PFSK-1 (cell line): Measurements from ENCODE around the gene SYCP3.

Experiments used
- FOXP2 ChIP-seq: optimal IDR thresholded peaks from 2 replicates; pipeline ENCODE3; 2011; ENCODE audit warnings: borderline replicate concordance, control low read depth, inconsistent platforms; ENCODE audit not compliant: insufficient read depth; ENCODE audit errors: extremely low read length, extremely low read depth
- POLR2AphosphoS5 ChIP-seq: IDR thresholded peaks from 2 replicates; pipeline ENCODE4 v1.6.1; 2012; ENCODE audit warnings: low read depth, mild to moderate bottlenecking, control low read depth, low read length, moderate library complexity
- REST ChIP-seq, 2 experiments: IDR thresholded peaks; 2 replicates each; pipeline versions ENCODE4 v1.6.1 to v1.8.0; 2011 to 2012; ENCODE audit warnings: low read depth in 2 of 2, low read length in 2 of 2, control low read depth in 1 of 2, inconsistent platforms in 1 of 2, mild to moderate bottlenecking in 1 of 2, moderate library complexity in 1 of 2; ENCODE audit not compliant: insufficient read depth in 1 of 2
- SIN3A ChIP-seq: IDR thresholded peaks from 2 replicates; pipeline ENCODE4 v1.6.1; 2012; ENCODE audit warnings: mild to moderate bottlenecking, low read length, moderate library complexity, borderline replicate concordance; ENCODE audit not compliant: insufficient read depth
- TAF1 ChIP-seq: IDR thresholded peaks from 2 replicates; pipeline ENCODE4 v1.6.1; 2012; ENCODE audit warnings: low read length, control low read depth, borderline replicate concordance; ENCODE audit not compliant: insufficient read depth

Gene SYCP3

GRCh38 chr12:101694986-101695385 lies 44.3 kb downstream of the SYCP3 start:
- TF ChIP-seq FOXP2 (no peak), TAF1 (no peak), POLR2AphosphoS5 (no peak), SIN3A (no peak), REST (IDR thresholded peaks at IDR 0.05; ENCODE audit: insufficient read depth in 1 of 2, low read depth in 2 of 2, low read length in 2 of 2) (no peak)

- no peak for TF ChIP-seq FOXP2
- no peak for TF ChIP-seq TAF1
- TF ChIP-seq SIN3A: no peak
- no peak for TF ChIP-seq REST (IDR thresholded peaks at IDR 0.05; ENCODE audit: insufficient read depth in 1 of 2, low read depth in 2 of 2, low read length in 2 of 2)
- no peak for TF ChIP-seq POLR2AphosphoS5
Measured at GRCh38 chr12:101694297-101694848, 44.9 kb downstream of the SYCP3 start.

GRCh38 chr12:101691503-101692096 lies 47.7 kb downstream of the SYCP3 start:
- TF ChIP-seq REST (IDR thresholded peaks at IDR 0.05; ENCODE audit: insufficient read depth in 1 of 2, low read depth in 2 of 2, low read length in 2 of 2): no peak
- no peak for TF ChIP-seq TAF1
- no peak for TF ChIP-seq FOXP2
- TF ChIP-seq POLR2AphosphoS5: no peak
- TF ChIP-seq SIN3A: no peak

GRCh38 chr12:101690544-101691098 lies 48.6 kb downstream of the SYCP3 start:
- TF ChIP-seq TAF1 (no peak), POLR2AphosphoS5 (no peak), REST (IDR thresholded peaks at IDR 0.05; ENCODE audit: insufficient read depth in 1 of 2, low read depth in 2 of 2, low read length in 2 of 2) (no peak), FOXP2 (no peak), SIN3A (no peak)
